ENCODE data around the gene PAX5.

PAX5 gene

DNA sequence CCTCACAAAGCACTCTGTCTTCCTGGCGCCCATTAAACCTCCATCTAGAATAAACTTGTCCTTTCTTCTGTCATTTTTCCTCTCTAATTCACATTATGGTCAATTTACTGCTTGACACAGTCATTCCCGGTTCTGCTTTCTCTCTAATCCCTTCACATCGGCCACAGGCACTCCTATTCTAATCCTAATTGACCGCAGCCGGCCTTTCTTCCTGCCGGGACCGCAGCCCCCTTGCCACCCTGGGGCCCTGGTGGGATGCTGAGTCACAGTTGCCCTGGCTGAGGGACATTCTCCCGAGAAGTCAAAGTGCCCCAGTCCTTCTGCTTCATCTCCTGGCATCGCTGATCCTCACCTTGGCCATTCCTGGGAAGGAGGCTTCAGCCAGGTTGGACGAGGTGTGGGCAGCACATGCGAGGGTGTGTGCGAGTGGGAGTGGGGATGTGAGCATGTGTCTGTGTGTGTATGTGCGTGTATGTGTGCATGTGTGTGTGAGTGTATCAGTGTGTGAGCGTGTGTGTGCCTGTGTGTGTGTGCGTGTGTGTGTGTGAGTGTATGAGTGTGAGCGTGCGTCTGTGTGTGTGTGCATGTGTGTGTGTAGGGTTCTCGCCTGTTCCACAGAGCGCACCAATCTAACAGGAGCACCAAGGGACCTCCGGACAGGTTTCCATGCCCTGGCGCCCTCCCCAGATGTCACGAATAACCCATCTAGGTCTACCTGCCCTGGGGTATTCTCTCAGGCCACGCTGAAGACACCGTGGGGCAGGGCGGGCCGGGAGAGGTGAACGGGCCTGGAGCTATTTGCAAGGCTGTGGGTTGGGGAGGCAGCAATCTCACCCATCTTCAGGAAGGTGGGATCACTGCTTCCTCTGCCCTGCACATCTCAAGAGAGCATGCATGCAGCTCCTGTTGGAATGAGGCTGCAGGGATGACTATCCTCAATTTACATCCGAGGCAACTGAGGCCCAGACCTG lies 191.2 kb downstream of the PAX5 start:
- Histone ChIP-seq H3K9me3 (ENCODE audit: control insufficient read depth, insufficient read depth, low read length) (no peaks in the 10 kb centered on the region), H3F3A (ENCODE audit: control insufficient read depth, insufficient read depth) (0 out of 2 replicates have a peak, but pooled peaks cover 3% of the 10 kb centered on the region), H3K27me3 (ENCODE audit: control insufficient read depth, low read length) (no peaks in the 10 kb centered on the region), H3K4me2 (ENCODE audit: low read length) (no peak overlapping the region), H4K20me1 (ENCODE audit: control insufficient read depth, insufficient read depth, low read depth, low read length) (peaks cover 4% of the 10 kb centered on the region), H3K27ac (ENCODE audit: low read depth, low read length) (no peak overlapping the region), H3K4me3 (ENCODE audit: low read length) (no peak overlapping the region), H3K79me2 (ENCODE audit: control insufficient read depth, low read length) (no peaks in the 10 kb centered on the region), H3K4me1 (ENCODE audit: control insufficient read depth, low read length) (no peaks in the 10 kb centered on the region), H3K9me2 (replicated peaks; ENCODE audit: control insufficient read depth, low read length) (no peaks in the 10 kb centered on the region), H3K36me3 (ENCODE audit: control insufficient read depth, low read length) (peaks cover 100% of the 10 kb centered on the region)
- no peak for TF ChIP-seq EZH2phosphoT487 (IDR thresholded peaks at IDR 0.05; ENCODE audit: borderline replicate concordance, low read length)
- TF ChIP-seq, protein P1, sequence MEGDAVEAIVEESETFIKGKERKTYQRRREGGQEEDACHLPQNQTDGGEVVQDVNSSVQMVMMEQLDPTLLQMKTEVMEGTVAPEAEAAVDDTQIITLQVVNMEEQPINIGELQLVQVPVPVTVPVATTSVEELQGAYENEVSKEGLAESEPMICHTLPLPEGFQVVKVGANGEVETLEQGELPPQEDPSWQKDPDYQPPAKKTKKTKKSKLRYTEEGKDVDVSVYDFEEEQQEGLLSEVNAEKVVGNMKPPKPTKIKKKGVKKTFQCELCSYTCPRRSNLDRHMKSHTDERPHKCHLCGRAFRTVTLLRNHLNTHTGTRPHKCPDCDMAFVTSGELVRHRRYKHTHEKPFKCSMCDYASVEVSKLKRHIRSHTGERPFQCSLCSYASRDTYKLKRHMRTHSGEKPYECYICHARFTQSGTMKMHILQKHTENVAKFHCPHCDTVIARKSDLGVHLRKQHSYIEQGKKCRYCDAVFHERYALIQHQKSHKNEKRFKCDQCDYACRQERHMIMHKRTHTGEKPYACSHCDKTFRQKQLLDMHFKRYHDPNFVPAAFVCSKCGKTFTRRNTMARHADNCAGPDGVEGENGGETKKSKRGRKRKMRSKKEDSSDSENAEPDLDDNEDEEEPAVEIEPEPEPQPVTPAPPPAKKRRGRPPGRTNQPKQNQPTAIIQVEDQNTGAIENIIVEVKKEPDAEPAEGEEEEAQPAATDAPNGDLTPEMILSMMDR (IDR thresholded peaks at IDR 0.05; ENCODE audit: low read depth, low read length, poor library complexity, severe bottlenecking), result no peak

DNA sequence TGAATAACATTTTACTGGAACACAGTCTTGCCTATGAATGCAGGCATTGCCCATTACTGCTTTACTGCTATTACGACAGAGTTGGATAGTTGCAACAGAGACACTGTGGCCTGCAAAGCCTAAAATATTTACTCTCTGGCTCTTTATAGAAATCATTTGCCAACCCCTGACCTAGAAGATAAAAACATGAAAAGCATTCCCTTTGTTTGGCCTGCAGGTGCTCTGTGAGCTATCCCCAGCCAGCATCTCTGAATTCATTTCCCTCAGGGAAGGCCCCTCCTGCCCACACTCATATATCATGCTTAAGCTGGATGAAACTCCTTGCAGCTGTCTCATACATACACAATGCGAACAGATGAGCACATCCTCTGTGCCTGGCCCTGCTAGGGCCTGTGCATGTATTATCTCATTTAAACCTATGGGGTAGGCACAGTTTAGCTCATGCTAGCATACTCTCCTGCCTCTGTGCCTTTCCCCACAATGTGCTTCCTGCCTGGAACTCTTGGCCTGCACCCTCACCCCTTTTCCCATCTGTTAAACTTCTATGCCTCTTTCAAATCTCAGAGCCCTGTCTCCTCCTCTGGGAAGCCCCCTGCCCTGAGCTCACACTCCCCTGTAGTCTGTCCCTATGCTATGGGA lies 193.1 kb downstream of the PAX5 start:
- H3K36me3 ChIP-seq (ENCODE audit: control insufficient read depth, low read length), result peaks cover 91% of the 10 kb centered on the region
- TF ChIP-seq, protein P1 (IDR thresholded peaks at IDR 0.05; ENCODE audit: low read depth, low read length, poor library complexity, severe bottlenecking), result no peak
- no peak for TF ChIP-seq EZH2phosphoT487 (IDR thresholded peaks at IDR 0.05; ENCODE audit: borderline replicate concordance, low read length)
- H3K27ac ChIP-seq (ENCODE audit: low read depth, low read length), result no peak overlapping the region
- H4K20me1 ChIP-seq (ENCODE audit: control insufficient read depth, insufficient read depth, low read depth, low read length), result peaks cover 4% of the 10 kb centered on the region
- 0 out of 2 replicates have a peak, but pooled peaks cover 3% of the 10 kb centered on the region for H3F3A ChIP-seq (ENCODE audit: control insufficient read depth, insufficient read depth)
- no peaks in the 10 kb centered on the region for H3K79me2 ChIP-seq (ENCODE audit: control insufficient read depth, low read length)
- H3K9me2 ChIP-seq (replicated peaks; ENCODE audit: control insufficient read depth, low read length), result no peaks in the 10 kb centered on the region
- no peaks in the 10 kb centered on the region; the same call in 1 of the 2 replicates for H3K4me1 ChIP-seq (ENCODE audit: control insufficient read depth, low read length)
- no peaks in the 10 kb centered on the region for H3K27me3 ChIP-seq (ENCODE audit: control insufficient read depth, low read length)
- no peak overlapping the region for H3K4me2 ChIP-seq (ENCODE audit: low read length)
- H3K9me3 ChIP-seq (ENCODE audit: control insufficient read depth, insufficient read depth, low read length), result no peaks in the 10 kb centered on the region
- H3K4me3 ChIP-seq (ENCODE audit: low read length), result no peak overlapping the region

DNA sequence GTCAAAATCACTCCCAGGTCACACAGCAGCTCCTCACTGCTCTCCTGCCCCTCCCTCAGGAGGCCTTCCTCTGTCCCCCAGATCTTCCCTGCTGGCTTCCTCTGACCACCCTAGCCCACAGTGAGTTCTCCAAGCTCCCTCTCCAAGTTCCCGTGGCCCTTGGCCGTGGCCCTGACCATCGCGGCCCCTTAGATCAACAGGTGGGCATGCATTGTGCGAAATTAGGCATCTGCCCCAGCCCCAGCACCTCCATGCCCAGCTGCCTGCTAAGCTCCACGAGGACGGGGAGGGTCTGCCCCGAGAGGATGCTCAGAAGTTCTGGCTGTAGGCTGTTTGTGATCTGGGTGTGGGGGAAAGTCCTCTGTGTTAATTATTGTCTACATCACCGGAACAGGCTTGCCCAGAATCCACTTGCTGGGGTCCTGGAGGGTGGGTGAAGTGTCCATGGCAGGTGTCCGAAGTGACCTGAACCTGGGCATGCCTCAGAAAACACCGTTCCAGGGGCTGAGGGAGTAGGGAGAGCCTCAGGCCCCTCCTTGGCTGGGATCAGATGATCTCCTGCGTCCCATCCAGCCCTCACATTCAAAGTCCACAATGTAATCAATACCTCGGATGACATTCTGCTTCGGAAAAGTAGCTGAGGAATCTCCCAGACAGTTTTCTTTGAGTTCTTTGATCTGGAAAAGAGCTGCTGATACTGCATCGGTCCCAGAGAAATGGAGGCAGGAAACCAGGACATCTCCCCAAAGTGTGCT lies 194.8 kb downstream of the PAX5 start:
- TF ChIP-seq EZH2phosphoT487 (IDR thresholded peaks at IDR 0.05; ENCODE audit: borderline replicate concordance, low read length), result no peak
- TF ChIP-seq, protein P1 (IDR thresholded peaks at IDR 0.05; ENCODE audit: low read depth, low read length, poor library complexity, severe bottlenecking), result no peak
- peaks cover 74% of the 10 kb centered on the region for H3K36me3 ChIP-seq (ENCODE audit: control insufficient read depth, low read length)
- H3K4me1 ChIP-seq (ENCODE audit: control insufficient read depth, low read length), result no peaks in the 10 kb centered on the region; the same call in 1 of the 2 replicates
- H3K27ac ChIP-seq (ENCODE audit: low read depth, low read length), result no peak overlapping the region
- H3K27me3 ChIP-seq (ENCODE audit: control insufficient read depth, low read length), result no peaks in the 10 kb centered on the region
- H4K20me1 ChIP-seq (ENCODE audit: control insufficient read depth, insufficient read depth, low read depth, low read length), result peaks cover 4% of the 10 kb centered on the region; the same call in 1 of the 2 replicates
- H3K4me3 ChIP-seq (ENCODE audit: low read length), result no peak overlapping the region
- H3F3A ChIP-seq (ENCODE audit: control insufficient read depth, insufficient read depth), result peaks cover 5% of the 10 kb centered on the region; the same call in 1 of the 2 replicates
- H3K4me2 ChIP-seq (ENCODE audit: low read length), result no peak overlapping the region
- H3K9me2 ChIP-seq (replicated peaks; ENCODE audit: control insufficient read depth, low read length), result no peaks in the 10 kb centered on the region
- no peaks in the 10 kb centered on the region for H3K79me2 ChIP-seq (ENCODE audit: control insufficient read depth, low read length)
- no peaks in the 10 kb centered on the region for H3K9me3 ChIP-seq (ENCODE audit: control insufficient read depth, insufficient read depth, low read length)

Data from DOHH2 (cell line).